Endothelial cell (in vitro differentiated cells): ENCODE measurements around the gene RPA1. TPM values are rescaled to one million over a fixed set of nuclear protein-coding genes. Genes with fewer than 3 reads are reported as not detected.

ENCODE experiments used
- DNase-seq: peaks from one replicate; pipeline ENCODE4 v3.0.0; 2021; ENCODE audit warnings: low spot score
- H3K27ac Mint-ChIP-seq: one replicate; pipeline ENCODE4 v1.8.0; 2021; ENCODE audit warnings: mixed read lengths, inconsistent platforms; ENCODE audit not compliant: unreplicated experiment
- H3K27me3 Mint-ChIP-seq: one replicate; pipeline ENCODE4 v1.8.0; 2021; ENCODE audit warnings: mild to moderate bottlenecking, moderate library complexity, mixed read lengths, inconsistent platforms; ENCODE audit not compliant: unreplicated experiment
- H3K36me3 Mint-ChIP-seq: one replicate; pipeline ENCODE4 v1.8.0; 2021; ENCODE audit warnings: mild to moderate bottlenecking, low read depth, mixed read lengths, inconsistent platforms; ENCODE audit not compliant: unreplicated experiment
- H3K4me1 Mint-ChIP-seq: one replicate; pipeline ENCODE4 v1.8.0; 2021; ENCODE audit warnings: mild to moderate bottlenecking, mixed read lengths, inconsistent platforms; ENCODE audit not compliant: unreplicated experiment
- H3K4me3 Mint-ChIP-seq: one replicate; pipeline ENCODE4 v1.8.0; 2021; ENCODE audit warnings: mild to moderate bottlenecking, mixed read lengths, inconsistent platforms; ENCODE audit not compliant: unreplicated experiment
- H3K9me3 Mint-ChIP-seq: one replicate; pipeline ENCODE4 v1.8.0; 2021; ENCODE audit warnings: mixed read lengths, inconsistent platforms; ENCODE audit not compliant: unreplicated experiment
- long read RNA-seq: library from polyadenylated mRNA; unstranded; transcript quantifications from one replicate; pipeline ENCODE4 v2.0.0, GENCODE V29; 2020; ENCODE audit not compliant: unreplicated experiment
- total RNA-seq: library from RNA; stranded (reverse); fragmentation: NEBNext Ultra II Directional; extraction: Animal tissue kit (Norgen Biotek cat#: 25700); gene quantifications from one replicate; pipeline ENCODE4 v1.2.1, GENCODE V29; 2021; ENCODE audit not compliant: unreplicated experiment
- TF ChIP-seq, protein P1 (sequence below): fragments of 200-600 bp; sonication (generic); IDR thresholded peaks from one replicate; pipeline ENCODE4 v1.5.0; 2021; ENCODE audit warnings: antibody characterized with exemption; ENCODE audit not compliant: unreplicated experiment

The RPA1 gene
- total RNA-seq: 105 TPM
- long read RNA-seq, full-length matches to known transcripts: 63 of 71 reads
- long read RNA-seq, partial matches to known transcripts: 3 of 71 reads
- long read RNA-seq, other reads (novel, unspliced or antisense): 5 of 71 reads

GRCh38 chr17:1829592-1830257, at the start of gene RPA1, which contains the start of gene SMYD4:
RPA1 (plus strand) TSS chr17:1830005; CDS start chr17:1830094, 89 bp downstream.
SMYD4 (minus strand) TSS chr17:1829902; CDS start chr17:1827994, 1,908 bp downstream.
- Mint-ChIP-seq H3K4me3 (peak within 1 kb of the TSS; percentile 100), H3K36me3 (peaks cover 12% of the 10 kb centered on the region), H3K27me3 (peaks cover 11% of the 10 kb centered on the region), H3K27ac (peak within 1 kb of the TSS; percentile 86), H3K4me1 (peaks cover 26% of the 10 kb centered on the region), H3K9me3 (no peaks in the 10 kb centered on the region)
- TF ChIP-seq, protein P1, sequence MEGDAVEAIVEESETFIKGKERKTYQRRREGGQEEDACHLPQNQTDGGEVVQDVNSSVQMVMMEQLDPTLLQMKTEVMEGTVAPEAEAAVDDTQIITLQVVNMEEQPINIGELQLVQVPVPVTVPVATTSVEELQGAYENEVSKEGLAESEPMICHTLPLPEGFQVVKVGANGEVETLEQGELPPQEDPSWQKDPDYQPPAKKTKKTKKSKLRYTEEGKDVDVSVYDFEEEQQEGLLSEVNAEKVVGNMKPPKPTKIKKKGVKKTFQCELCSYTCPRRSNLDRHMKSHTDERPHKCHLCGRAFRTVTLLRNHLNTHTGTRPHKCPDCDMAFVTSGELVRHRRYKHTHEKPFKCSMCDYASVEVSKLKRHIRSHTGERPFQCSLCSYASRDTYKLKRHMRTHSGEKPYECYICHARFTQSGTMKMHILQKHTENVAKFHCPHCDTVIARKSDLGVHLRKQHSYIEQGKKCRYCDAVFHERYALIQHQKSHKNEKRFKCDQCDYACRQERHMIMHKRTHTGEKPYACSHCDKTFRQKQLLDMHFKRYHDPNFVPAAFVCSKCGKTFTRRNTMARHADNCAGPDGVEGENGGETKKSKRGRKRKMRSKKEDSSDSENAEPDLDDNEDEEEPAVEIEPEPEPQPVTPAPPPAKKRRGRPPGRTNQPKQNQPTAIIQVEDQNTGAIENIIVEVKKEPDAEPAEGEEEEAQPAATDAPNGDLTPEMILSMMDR: no peak
- DNase-seq: peak; percentile 87

DNA sequence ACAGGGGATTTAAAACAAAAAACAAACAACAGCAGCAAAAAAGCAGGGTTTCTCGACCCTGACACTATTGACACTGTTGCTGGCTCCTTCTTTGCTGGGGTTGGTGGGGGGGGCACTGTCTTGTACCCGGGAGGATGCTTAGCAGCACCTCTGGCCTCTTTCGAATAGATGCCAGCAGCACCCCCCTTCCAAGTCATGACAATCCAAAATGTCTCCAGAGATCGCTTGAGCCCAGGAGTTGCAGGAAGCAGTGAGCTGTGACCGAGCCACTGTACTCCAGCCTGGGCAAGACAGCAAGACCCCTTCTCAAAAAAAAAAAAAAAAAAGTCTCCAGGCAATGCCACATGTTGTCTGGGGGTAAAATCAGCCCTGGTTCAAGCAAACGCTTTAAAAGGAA, 47.6 kb upstream of the RPA1 start:
- DNase-seq: no peak
- Mint-ChIP-seq H3K36me3 (peaks cover 40% of the 10 kb centered on the region), H3K27me3 (no peaks in the 10 kb centered on the region), H3K9me3 (no peaks in the 10 kb centered on the region), H3K4me3 (no peak overlapping the region), H3K4me1 (peaks cover 3% of the 10 kb centered on the region), H3K27ac (no peak overlapping the region)
- TF ChIP-seq, protein P1: no peak

- no peak overlapping the region for H3K4me3 Mint-ChIP-seq
- no peaks in the 10 kb centered on the region for H3K9me3 Mint-ChIP-seq
- TF ChIP-seq, protein P1: no peak
- no peak for DNase-seq
- peaks cover 37% of the 10 kb centered on the region for H3K36me3 Mint-ChIP-seq
- H3K4me1 Mint-ChIP-seq: no peaks in the 10 kb centered on the region
- peak overlapping the region; percentile 32 for H3K27ac Mint-ChIP-seq
- H3K27me3 Mint-ChIP-seq: no peaks in the 10 kb centered on the region
Measured at GRCh38 chr17:1783271-1783670, 46.5 kb upstream of the RPA1 start.

DNA sequence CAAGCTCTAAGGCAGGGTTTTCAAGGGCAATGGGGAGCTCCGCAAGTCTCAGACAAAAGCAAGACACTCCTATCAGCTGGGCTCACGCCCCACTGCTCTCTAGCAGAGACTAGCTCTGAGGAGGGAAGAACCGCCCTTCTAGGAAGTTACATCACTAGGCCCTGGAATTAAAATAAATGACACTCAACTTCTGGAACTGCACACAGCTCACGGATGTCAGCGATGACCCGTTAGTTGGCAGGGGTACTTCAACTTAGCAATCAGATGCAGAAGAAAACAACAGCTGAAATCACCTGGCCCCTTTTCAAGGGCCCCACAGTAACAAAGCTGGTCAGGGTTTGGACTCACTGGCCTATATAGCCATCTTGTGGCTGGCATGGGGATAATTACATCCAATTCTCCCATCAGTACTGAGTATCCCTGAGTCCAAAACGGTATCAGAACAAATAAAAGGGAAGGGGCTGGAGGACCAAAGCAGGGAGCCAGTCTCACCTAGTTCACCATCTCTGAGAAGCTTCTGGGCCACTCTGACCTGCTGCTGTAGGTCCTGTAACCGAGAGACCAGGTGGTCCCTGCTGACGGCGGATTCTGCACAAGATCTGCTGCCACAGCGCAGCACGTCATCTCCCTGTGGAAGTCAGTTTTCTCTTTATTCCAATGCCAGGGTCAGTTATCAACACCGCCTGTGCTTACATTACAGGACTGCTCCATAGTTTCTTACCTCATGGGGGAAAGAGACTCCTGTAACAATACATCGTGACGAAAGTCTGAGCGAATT, 45.8 kb upstream of the RPA1 start:
- peak overlapping the region; percentile 32 for H3K27ac Mint-ChIP-seq
- DNase-seq: no peak
- H3K36me3 Mint-ChIP-seq: peaks cover 32% of the 10 kb centered on the region

More for the DNA sequence above, 45.8 kb upstream of the RPA1 start:
- Mint-ChIP-seq H3K9me3 (no peaks in the 10 kb centered on the region), H3K4me1 (no peaks in the 10 kb centered on the region), H3K4me3 (peak overlapping the region; percentile 15), H3K27me3 (no peaks in the 10 kb centered on the region)
- TF ChIP-seq, protein P1: peak; percentile 50
